ENCODE data around the gene SYNRG.

SYNRG gene

GRCh38 chr17:37543637-37544052, 65.6 kb downstream of the SYNRG start:
- no peak for TF ChIP-seq TEAD4 (IDR thresholded peaks at IDR 0.05)
- no peak for TF ChIP-seq CEBPB (IDR thresholded peaks at IDR 0.05)
- TF ChIP-seq REST (IDR thresholded peaks at IDR 0.05; ENCODE audit: low read depth) = no peak
- TF ChIP-seq ZBTB7A (IDR thresholded peaks at IDR 0.05; ENCODE audit: low read depth) = no peak
- TF ChIP-seq TCF12 (IDR thresholded peaks at IDR 0.05; ENCODE audit: low read depth) = no peak
- no peak for TF ChIP-seq YY1 (IDR thresholded peaks at IDR 0.05; ENCODE audit: low read depth)
- TF ChIP-seq USF1 (IDR thresholded peaks at IDR 0.05) = no peak
- no peak for TF ChIP-seq RAD21 (IDR thresholded peaks at IDR 0.05; ENCODE audit: low read depth)
- TF ChIP-seq MAX (IDR thresholded peaks at IDR 0.05) = no peak
- no peak for TF ChIP-seq TAF1 (IDR thresholded peaks at IDR 0.05; ENCODE audit: low read depth)
- TF ChIP-seq CREB1 (IDR thresholded peaks at IDR 0.05; ENCODE audit: low read depth) = no peak

- TF ChIP-seq USF1 (IDR thresholded peaks at IDR 0.05) (no peak), CREB1 (IDR thresholded peaks at IDR 0.05; ENCODE audit: low read depth) (no peak), ZBTB7A (IDR thresholded peaks at IDR 0.05; ENCODE audit: low read depth) (no peak), EGR1 (IDR thresholded peaks at IDR 0.05) (no peak), FOXM1 (IDR thresholded peaks at IDR 0.05; ENCODE audit: borderline replicate concordance, low read depth) (no peak), RAD21 (IDR thresholded peaks at IDR 0.05; ENCODE audit: low read depth) (no peak), TCF12 (IDR thresholded peaks at IDR 0.05; ENCODE audit: low read depth) (no peak), TEAD4 (IDR thresholded peaks at IDR 0.05) (no peak), EP300 (IDR thresholded peaks at IDR 0.05; ENCODE audit: borderline replicate concordance) (no peak), NFIC (IDR thresholded peaks at IDR 0.05) (no peak), TAF1 (IDR thresholded peaks at IDR 0.05; ENCODE audit: low read depth) (no peak), REST (IDR thresholded peaks at IDR 0.05; ENCODE audit: low read depth) (no peak), CEBPB (IDR thresholded peaks at IDR 0.05) (no peak), YY1 (IDR thresholded peaks at IDR 0.05; ENCODE audit: low read depth) (no peak), MAX (IDR thresholded peaks at IDR 0.05) (no peak)
These were observed 67.1 kb downstream of the SYNRG start for GRCh38 chr17:37541880-37542660.

- no peak for TF ChIP-seq CEBPB (IDR thresholded peaks at IDR 0.05)
- no peak for TF ChIP-seq TEAD4 (IDR thresholded peaks at IDR 0.05)
- TF ChIP-seq RAD21 (IDR thresholded peaks at IDR 0.05; ENCODE audit: low read depth) = no peak
- no peak for TF ChIP-seq TCF12 (IDR thresholded peaks at IDR 0.05; ENCODE audit: low read depth)
- no peak for TF ChIP-seq EP300 (IDR thresholded peaks at IDR 0.05; ENCODE audit: borderline replicate concordance)
- no peak for TF ChIP-seq CREB1 (IDR thresholded peaks at IDR 0.05; ENCODE audit: low read depth)
- no peak for TF ChIP-seq YY1 (IDR thresholded peaks at IDR 0.05; ENCODE audit: low read depth)
- no peak for TF ChIP-seq ZBTB7A (IDR thresholded peaks at IDR 0.05; ENCODE audit: low read depth)
- no peak for TF ChIP-seq EGR1 (IDR thresholded peaks at IDR 0.05)
- no peak for TF ChIP-seq FOXM1 (IDR thresholded peaks at IDR 0.05; ENCODE audit: borderline replicate concordance, low read depth)
- no peak for TF ChIP-seq NFIC (IDR thresholded peaks at IDR 0.05)
- no peak for TF ChIP-seq TAF1 (IDR thresholded peaks at IDR 0.05; ENCODE audit: low read depth)
- TF ChIP-seq REST (IDR thresholded peaks at IDR 0.05; ENCODE audit: low read depth) = no peak
- no peak for TF ChIP-seq USF1 (IDR thresholded peaks at IDR 0.05)
- TF ChIP-seq MAX (IDR thresholded peaks at IDR 0.05) = no peak
These were observed 70.1 kb downstream of the SYNRG start for GRCh38 chr17:37538981-37539659.
